GM18520 (cell line): ENCODE data around the gene SEMA6A.
"Not testable (repeated sequence)": the region's sequence is repeated elsewhere in the genome, so short reads cannot be mapped to it uniquely, and the experiment has no call there.

ENCODE experiments used
- ATAC-seq: cut with Tn5 transposase; IDR thresholded peaks from one replicate; pipeline ENCODE4 v1.9.1; 2021; ENCODE audit not compliant: unreplicated experiment

Gene SEMA6A

GRCh38 chr5:116554764-116555163 is 19.9 kb downstream of the SEMA6A start:
- ATAC-seq: no peak

GRCh38 chr5:116553366-116553765 is 21.3 kb downstream of the SEMA6A start:
- no peak for ATAC-seq

- ATAC-seq: no peak
Observed at GRCh38 chr5:116550082-116550481, 24.5 kb downstream of the SEMA6A start.

- ATAC-seq: no peak
Observed at GRCh38 chr5:116546743-116547124, 27.9 kb downstream of the SEMA6A start.

GRCh38 chr5:116546033-116546742 is 28.4 kb downstream of the SEMA6A start:
- ATAC-seq: no peak

GRCh38 chr5:116545465-116545864 is 29.2 kb downstream of the SEMA6A start:
- not testable (repeated sequence) for ATAC-seq

- ATAC-seq: no peak
Observed at GRCh38 chr5:116544531-116545241, 29.9 kb downstream of the SEMA6A start.

GRCh38 chr5:116543501-116543900 is 31.1 kb downstream of the SEMA6A start:
- ATAC-seq: no peak

GRCh38 chr5:116542619-116543018 is 32.0 kb downstream of the SEMA6A start:
- no peak for ATAC-seq

GRCh38 chr5:116539222-116539621 is 35.4 kb downstream of the SEMA6A start:
- ATAC-seq: no peak

GRCh38 chr5:116536316-116537083 is 38.1 kb downstream of the SEMA6A start:
- no peak for ATAC-seq

- no peak for ATAC-seq
Observed at GRCh38 chr5:116534964-116535651, 39.5 kb downstream of the SEMA6A start.

- ATAC-seq: peak; percentile 71
Observed at GRCh38 chr5:116532762-116533525, 41.7 kb downstream of the SEMA6A start.

GRCh38 chr5:116531635-116532034 is 43.0 kb downstream of the SEMA6A start:
- no peak for ATAC-seq

- no peak for ATAC-seq
Observed at GRCh38 chr5:116531117-116531516, 43.5 kb downstream of the SEMA6A start.

- ATAC-seq: no peak
Observed at GRCh38 chr5:116530276-116530675, 44.3 kb downstream of the SEMA6A start.

- ATAC-seq: no peak
Observed at GRCh38 chr5:116529615-116530014, 45.0 kb downstream of the SEMA6A start.

GRCh38 chr5:116528519-116529234 is 45.9 kb downstream of the SEMA6A start:
- ATAC-seq: no peak

GRCh38 chr5:116527582-116527981 is 47.0 kb downstream of the SEMA6A start:
- ATAC-seq: no peak

GRCh38 chr5:116525674-116526073 is 48.9 kb downstream of the SEMA6A start:
- ATAC-seq: no peak
